ENCODE measurements around the gene TGM2. TPM values are rescaled to one million over a fixed set of nuclear protein-coding genes. Genes with fewer than 3 reads are reported as not detected.

TGM2 gene
- total RNA-seq, 1 experiment from 2014 or later: 1.5 TPM

DNA sequence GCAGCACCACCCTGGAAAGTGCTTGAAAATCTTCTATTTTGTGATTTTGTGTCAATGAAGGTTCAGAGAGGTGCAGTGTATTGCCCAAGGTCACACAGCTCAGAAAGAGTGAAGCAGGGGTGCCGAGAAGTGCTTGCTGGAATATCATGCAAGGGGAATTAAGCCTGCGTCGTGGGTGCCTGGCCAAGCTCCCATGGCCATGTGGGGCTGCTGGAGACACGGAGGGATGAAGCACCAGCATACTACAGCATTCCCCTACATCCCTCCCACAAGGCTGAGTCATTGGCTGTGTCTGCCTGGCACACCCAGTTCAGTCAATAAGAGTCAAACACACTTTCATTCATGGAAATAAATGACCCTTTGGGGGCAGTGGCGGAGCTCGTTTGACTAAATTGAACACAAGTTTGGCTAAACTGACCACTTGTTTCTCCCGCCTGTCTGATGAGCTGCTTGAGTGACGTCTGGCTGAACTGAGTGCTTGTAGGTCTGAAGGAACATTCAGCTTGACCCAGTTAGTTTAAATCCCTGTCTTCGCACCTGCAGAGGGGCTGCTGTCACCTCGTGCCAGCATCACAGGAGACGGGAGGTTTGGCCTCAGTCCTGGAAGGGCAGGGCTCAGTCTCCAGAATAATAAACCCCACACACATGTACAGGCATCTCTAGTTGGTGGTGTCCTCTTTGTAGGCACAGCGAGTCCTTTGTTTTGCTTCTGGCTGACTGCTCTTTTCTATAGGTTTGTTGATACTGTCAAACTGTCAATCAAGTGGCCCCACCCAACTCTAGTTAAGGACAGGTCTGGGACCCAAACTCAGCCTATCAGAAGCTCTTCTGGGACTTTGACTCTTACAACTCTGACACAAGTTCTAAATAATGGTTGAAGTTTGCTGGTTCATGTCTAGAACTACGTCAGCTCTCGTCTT lies 8.4 kb upstream of the TGM2 start:
- Mint-ChIP-seq H3K4me1 (ENCODE audit: insufficient read depth, unreplicated experiment) (peaks cover 36% of the 10 kb centered on the region), H3K36me3 (ENCODE audit: insufficient read depth, unreplicated experiment) (no peaks in the 10 kb centered on the region), H3K27me3 (ENCODE audit: insufficient read depth, unreplicated experiment) (no peaks in the 10 kb centered on the region), H3K27ac (ENCODE audit: low read depth, unreplicated experiment) (peak overlapping the region; percentile 2), H3K9me3 (ENCODE audit: unreplicated experiment) (no peaks in the 10 kb centered on the region), H3K4me3 (ENCODE audit: unreplicated experiment) (no peak overlapping the region)
- intact Hi-C loops (cut with micrococcal nuclease): loop anchor here (1.0 to 5.0 kb wide), 4 partner anchors 48 to 134 kb away; no protein-coding TSS in a partner anchor
- CTCF ChIA-PET: interaction anchor here (0.5 to 8.8 kb wide), 14 partner anchors 9 to 226 kb away, joined by 3 to 146 read pairs (median 4); no protein-coding TSS in a partner anchor
- TF ChIP-seq, protein P1, sequence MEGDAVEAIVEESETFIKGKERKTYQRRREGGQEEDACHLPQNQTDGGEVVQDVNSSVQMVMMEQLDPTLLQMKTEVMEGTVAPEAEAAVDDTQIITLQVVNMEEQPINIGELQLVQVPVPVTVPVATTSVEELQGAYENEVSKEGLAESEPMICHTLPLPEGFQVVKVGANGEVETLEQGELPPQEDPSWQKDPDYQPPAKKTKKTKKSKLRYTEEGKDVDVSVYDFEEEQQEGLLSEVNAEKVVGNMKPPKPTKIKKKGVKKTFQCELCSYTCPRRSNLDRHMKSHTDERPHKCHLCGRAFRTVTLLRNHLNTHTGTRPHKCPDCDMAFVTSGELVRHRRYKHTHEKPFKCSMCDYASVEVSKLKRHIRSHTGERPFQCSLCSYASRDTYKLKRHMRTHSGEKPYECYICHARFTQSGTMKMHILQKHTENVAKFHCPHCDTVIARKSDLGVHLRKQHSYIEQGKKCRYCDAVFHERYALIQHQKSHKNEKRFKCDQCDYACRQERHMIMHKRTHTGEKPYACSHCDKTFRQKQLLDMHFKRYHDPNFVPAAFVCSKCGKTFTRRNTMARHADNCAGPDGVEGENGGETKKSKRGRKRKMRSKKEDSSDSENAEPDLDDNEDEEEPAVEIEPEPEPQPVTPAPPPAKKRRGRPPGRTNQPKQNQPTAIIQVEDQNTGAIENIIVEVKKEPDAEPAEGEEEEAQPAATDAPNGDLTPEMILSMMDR (IDR thresholded peaks at IDR 0.05; ENCODE audit: unreplicated experiment): no peak
- peak; percentile 84 for DNase-seq (ENCODE audit: unreplicated experiment)
- no TSS peak for BruUV-seq (replicated peaks)
- POLR2A ChIA-PET: interaction anchor here (0.9 to 1.9 kb wide), 7 partner anchors 11 to 140 kb away, joined by 3 to 11 read pairs (median 4); partner anchors contain the start of gene RPRD1B

DNA sequence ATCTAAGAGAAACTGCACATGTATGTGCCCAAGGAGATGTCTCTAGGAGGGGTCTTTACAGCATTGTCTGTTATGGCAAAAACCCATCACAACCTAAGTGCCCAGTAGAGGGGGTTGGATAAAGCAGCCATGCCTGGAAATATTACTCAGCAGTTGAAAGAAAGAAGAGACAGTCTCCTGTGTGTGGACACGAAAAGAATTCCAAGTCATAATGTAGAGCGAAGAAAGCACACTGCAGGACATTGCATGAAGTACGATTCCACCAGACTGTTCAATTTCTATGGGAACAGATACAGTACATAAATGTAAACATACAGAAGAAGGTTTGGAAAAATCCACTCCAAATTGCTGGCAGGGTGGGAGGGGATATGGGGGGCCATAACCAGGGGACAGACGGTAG lies 7.3 kb upstream of the TGM2 start:
- CTCF ChIA-PET: interaction anchor here (0.6 to 8.8 kb wide), 12 partner anchors 8 to 736 kb away, joined by 3 to 146 read pairs (median 4); no protein-coding TSS in a partner anchor

DNA sequence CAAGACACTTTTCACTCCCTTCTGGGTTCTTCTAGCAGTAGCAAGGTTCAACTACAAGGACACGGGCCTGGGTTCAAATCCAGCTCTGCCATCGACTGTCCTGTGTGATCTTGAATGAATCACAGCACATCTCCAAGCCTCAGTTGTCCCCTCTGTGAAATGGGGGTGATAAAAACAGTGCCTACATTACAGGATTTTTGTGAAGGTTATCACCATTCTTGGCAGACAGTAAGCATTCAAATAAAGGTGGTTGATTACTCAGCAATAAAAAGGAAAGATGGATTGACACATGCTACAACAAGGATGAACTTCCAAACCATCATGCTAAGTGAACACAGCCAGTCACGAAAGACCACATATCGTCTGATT lies 6.6 kb upstream of the TGM2 start:
- TF ChIP-seq, protein P1 (IDR thresholded peaks at IDR 0.05; ENCODE audit: unreplicated experiment): no peak
- ChIA-PET CTCF (interaction anchor here (0.9 to 8.8 kb wide), 2 partner anchors 50 to 113 kb away, joined by 3 to 146 read pairs; no protein-coding TSS in a partner anchor), POLR2A (no interaction called here)
- Mint-ChIP-seq H3K36me3 (ENCODE audit: insufficient read depth, unreplicated experiment) (no peaks in the 10 kb centered on the region), H3K4me3 (ENCODE audit: unreplicated experiment) (no peak overlapping the region), H3K27ac (ENCODE audit: low read depth, unreplicated experiment) (no peak overlapping the region), H3K27me3 (ENCODE audit: insufficient read depth, unreplicated experiment) (no peaks in the 10 kb centered on the region), H3K4me1 (ENCODE audit: insufficient read depth, unreplicated experiment) (peaks cover 48% of the 10 kb centered on the region), H3K9me3 (ENCODE audit: unreplicated experiment) (no peaks in the 10 kb centered on the region)
- BruUV-seq (replicated peaks): no TSS peak
- intact Hi-C loops (cut with micrococcal nuclease): loop anchor here (2.0 to 5.0 kb wide), 3 partner anchors 99 to 136 kb away; no protein-coding TSS in a partner anchor
- no peak for DNase-seq (ENCODE audit: unreplicated experiment)

More for the DNA sequence above, 7.3 kb upstream of the TGM2 start:
- BruUV-seq (replicated peaks): no TSS peak
- H3K27me3 Mint-ChIP-seq (ENCODE audit: insufficient read depth, unreplicated experiment): no peaks in the 10 kb centered on the region
- POLR2A ChIA-PET: interaction anchor here (1.3 to 1.9 kb wide), 4 partner anchors 20 to 99 kb away, joined by 4 to 11 read pairs (median 6); no protein-coding TSS in a partner anchor
- no peaks in the 10 kb centered on the region for H3K36me3 Mint-ChIP-seq (ENCODE audit: insufficient read depth, unreplicated experiment)
- peaks cover 47% of the 10 kb centered on the region for H3K4me1 Mint-ChIP-seq (ENCODE audit: insufficient read depth, unreplicated experiment)
- TF ChIP-seq, protein P1 (IDR thresholded peaks at IDR 0.05; ENCODE audit: unreplicated experiment): no peak
- no peak for DNase-seq (ENCODE audit: unreplicated experiment)
- no peaks in the 10 kb centered on the region for H3K9me3 Mint-ChIP-seq (ENCODE audit: unreplicated experiment)
- H3K27ac Mint-ChIP-seq (ENCODE audit: low read depth, unreplicated experiment): no peak overlapping the region
- intact Hi-C loops (cut with micrococcal nuclease): loop anchor here (2.0 to 5.0 kb wide), 3 partner anchors 100 to 135 kb away; no protein-coding TSS in a partner anchor
- H3K4me3 Mint-ChIP-seq (ENCODE audit: unreplicated experiment): no peak overlapping the region

Measured in MCF 10A (cell line).